Body of pancreas (tissue), 4 donors: ENCODE results near the gene NXF1. TPM values are rescaled to one million over a fixed set of nuclear protein-coding genes. Genes with fewer than 3 reads are reported as not detected.

Source experiments
- ATAC-seq: fragments of 150-250 bp; one replicate; pipeline ENCODE4 v1.9.1; 2016
- DNase-seq, 4 donors: peaks; one replicate each; pipeline ENCODE4 v3.0.0-alpha.2; 2019
- H3K27ac ChIP-seq, 4 donors: fragments of 200-600 bp; sonication (generic); 1 replicate in 3 of 4; 2 replicates in 1 of 4; pipeline versions ENCODE4 v1.5.1 to v1.6.1; 2016 to 2019; ENCODE audit warnings: mild to moderate bottlenecking in 1 of 4, mixed read lengths in 1 of 4, moderate library complexity in 1 of 4
- H3K27me3 ChIP-seq, 2 donors: fragments of 200-600 bp; sonication (generic); one replicate each; pipeline ENCODE4 v1.6.0; 2016; ENCODE audit warnings: mild to moderate bottlenecking in 1 of 2
- H3K36me3 ChIP-seq, 2 donors: fragments of 200-600 bp; sonication (generic); replicated peaks in 1 of 2; 2 replicates each; pipeline ENCODE4 v1.5.1; 2016; ENCODE audit warnings: low read depth in 2 of 2; ENCODE audit not compliant: insufficient read depth in 1 of 2
- H3K4me1 ChIP-seq: fragments of 200-600 bp; sonication (generic); one replicate; pipeline ENCODE4 v1.6.0; 2016
- H3K4me3 ChIP-seq, 2 donors: fragments of 200-600 bp; sonication (generic); 1 replicate in 1 of 2; 2 replicates in 1 of 2; pipeline ENCODE4 v1.5.1; 2016 to 2019
- H3K9me3 ChIP-seq, 3 donors: fragments of 200-600 bp; sonication (generic); 1 replicate in 2 of 3; 2 replicates in 1 of 3; pipeline ENCODE4 v1.5.1; 2016
- POLR2A ChIP-seq, 3 donors: fragments of 450-650 bp; IDR thresholded peaks; one replicate each; pipeline ENCODE4 v1.6.1; 2016; ENCODE audit warnings: antibody characterized with exemption in 3 of 3, mild to moderate bottlenecking in 2 of 3
- WGBS, 2 donors: methylation state at CpG; one replicate each; pipeline ENCODE4 v1.1.5; 2017; 5-methylcytosine and 5-hydroxymethylcytosine counted together
- intact Hi-C: fragments of 100-400 bp; cut with DNase I; formaldehyde crosslinking; loops from one replicate; pipeline ENCODE4 v1.15.1; 2023
- total RNA-seq, 2 donors: library from RNA; depleted of rRNA; stranded (reverse); fragments of >200 nt; gene quantifications; one replicate each; pipeline ENCODE4 v1.1.0, GENCODE V29; 2016
- TF ChIP-seq, protein P1 (sequence below), 7 experiments: fragments of 450-650 bp in 4 of 7; fragments of 200-600 bp in 3 of 7; sonication (generic) in 3 of 7; IDR thresholded peaks; one replicate each; pipeline ENCODE4 v1.5.1; 2016 to 2019; ENCODE audit warnings: antibody characterized with exemption in 7 of 7

Gene NXF1
- total RNA-seq, 2 donors from 2014 or later = 49.8 to 108 TPM

DNA sequence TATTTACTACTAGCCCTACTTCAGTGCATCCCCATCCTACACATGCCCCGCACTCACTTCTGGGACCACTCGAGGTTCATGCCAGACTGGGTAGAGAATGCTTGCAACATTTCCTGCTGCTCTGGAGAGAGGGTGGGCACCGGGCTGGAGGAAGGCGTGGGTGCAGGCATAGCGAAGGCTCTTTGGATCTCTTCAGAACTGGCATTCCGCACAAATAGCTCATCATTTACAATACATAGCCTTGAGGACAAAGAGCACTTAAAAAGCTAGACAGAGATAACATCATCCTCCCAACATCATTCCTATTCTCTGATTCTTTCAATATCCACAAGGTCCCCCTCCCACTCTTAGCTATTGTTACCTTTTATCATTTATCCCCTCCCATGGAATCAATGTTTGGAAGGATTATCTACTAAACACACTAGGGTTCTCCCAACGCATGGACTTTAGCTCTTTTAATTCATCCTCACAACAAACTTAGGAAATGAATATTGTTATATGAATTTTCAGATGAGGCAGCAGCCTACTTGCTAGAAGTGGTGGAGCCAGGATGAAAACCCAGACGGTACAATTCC is 11.0 kb downstream of the NXF1 start:
- no peaks in the 10 kb centered on the region for H3K27me3 ChIP-seq
- peaks cover 6 to 34% of the 10 kb centered on the region in 2 donors for H3K36me3 ChIP-seq
- 86 to 89% methylated on average over 8 of the region's 8 CpGs for WGBS, 2 donors
- H3K4me3 ChIP-seq = no peak overlapping the region
- DNase-seq (no peak), ATAC-seq (no peak)
- peaks cover 25% of the 10 kb centered on the region for H3K4me1 ChIP-seq
- intact Hi-C loops = no loop called here
- no peak overlapping the region for H3K27ac ChIP-seq
- TF ChIP-seq POLR2A (IDR thresholded peaks at IDR 0.05) = no peak
- no peaks in the 10 kb centered on the region for H3K9me3 ChIP-seq

DNA sequence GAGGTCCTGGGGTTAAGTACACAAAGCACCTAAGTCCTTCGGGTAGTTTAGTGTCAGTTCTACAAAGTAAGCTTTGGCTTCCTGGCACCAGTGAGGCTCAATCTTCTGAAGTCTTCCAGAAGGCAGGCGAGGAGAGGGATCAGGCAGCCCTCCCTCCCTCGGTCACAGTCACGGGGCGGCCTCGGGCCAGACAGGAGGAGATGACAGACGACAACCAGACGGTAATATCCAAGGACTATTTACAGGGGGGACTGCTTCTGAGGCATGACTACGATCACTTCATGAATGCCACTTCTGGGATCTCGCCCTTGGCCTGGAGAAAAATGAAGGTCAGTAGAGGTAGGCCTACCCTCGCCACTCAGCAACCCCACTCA is 13.1 kb downstream of the NXF1 start:
- 21 to 22% methylated on average over 10 to 11 of the region's 11 CpGs for WGBS, 2 donors
- intact Hi-C loops = no loop called here

DNA sequence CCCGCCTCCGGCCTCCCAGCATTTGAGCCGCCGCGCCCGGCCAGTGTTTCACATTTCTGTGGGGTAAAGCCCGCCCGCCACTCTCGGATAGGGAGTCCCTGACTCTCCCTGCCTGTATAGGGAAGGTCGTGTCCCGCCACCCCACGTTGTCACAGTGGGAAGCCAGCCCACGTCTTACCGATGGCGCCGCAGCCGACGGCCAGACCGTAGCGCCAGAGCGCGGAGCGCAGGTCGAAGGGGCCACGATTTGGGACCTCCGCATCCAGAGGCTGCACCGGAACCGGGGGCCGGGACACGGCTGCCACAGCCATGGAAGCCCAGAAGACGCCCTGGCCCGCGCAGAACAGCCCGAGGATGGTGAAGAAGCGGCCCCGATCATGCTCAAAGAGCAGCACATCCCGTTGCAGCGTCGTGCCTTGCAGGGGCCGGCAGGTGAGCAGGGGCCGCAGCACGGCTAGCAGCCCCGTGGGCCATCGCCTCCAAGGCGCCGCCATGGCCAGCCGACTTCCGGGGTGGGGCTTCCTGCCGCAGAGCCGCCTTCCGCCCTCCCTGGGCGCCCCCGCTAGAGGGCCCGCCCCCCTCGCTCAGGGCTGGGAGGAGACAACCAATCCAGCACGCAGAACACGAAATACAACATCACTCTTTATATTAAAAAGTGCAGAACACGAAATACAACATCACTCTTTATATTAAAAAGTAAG is 13.6 kb downstream of the NXF1 start, which contains the start of gene TMEM223:
TMEM223 (minus strand) TSS at position 506 of the 701 bp plus-strand sequence; CDS start at position 494, 12 bp downstream.
- H3K4me3 ChIP-seq = peak within 1 kb of the TSS; percentile 42 to 97
- DNase-seq (peak; percentile 84 to 87 (median 86)), ATAC-seq (peak; percentile 70)
- WGBS, 2 donors = 0% methylated on average over 2 to 50 of the region's 58 CpGs
- intact Hi-C loops = no loop called here
- TF ChIP-seq, protein P1, sequence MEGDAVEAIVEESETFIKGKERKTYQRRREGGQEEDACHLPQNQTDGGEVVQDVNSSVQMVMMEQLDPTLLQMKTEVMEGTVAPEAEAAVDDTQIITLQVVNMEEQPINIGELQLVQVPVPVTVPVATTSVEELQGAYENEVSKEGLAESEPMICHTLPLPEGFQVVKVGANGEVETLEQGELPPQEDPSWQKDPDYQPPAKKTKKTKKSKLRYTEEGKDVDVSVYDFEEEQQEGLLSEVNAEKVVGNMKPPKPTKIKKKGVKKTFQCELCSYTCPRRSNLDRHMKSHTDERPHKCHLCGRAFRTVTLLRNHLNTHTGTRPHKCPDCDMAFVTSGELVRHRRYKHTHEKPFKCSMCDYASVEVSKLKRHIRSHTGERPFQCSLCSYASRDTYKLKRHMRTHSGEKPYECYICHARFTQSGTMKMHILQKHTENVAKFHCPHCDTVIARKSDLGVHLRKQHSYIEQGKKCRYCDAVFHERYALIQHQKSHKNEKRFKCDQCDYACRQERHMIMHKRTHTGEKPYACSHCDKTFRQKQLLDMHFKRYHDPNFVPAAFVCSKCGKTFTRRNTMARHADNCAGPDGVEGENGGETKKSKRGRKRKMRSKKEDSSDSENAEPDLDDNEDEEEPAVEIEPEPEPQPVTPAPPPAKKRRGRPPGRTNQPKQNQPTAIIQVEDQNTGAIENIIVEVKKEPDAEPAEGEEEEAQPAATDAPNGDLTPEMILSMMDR (IDR thresholded peaks at IDR 0.05) = peak in 4 of 7 experiments; percentile 32 to 43 (median 38)
- peak; percentile 63 to 88 (median 84) for TF ChIP-seq POLR2A (IDR thresholded peaks at IDR 0.05)
- H3K27me3 ChIP-seq = no peaks in the 10 kb centered on the region
- no peaks in the 10 kb centered on the region for H3K9me3 ChIP-seq
- peak within 1 kb of the TSS; percentile 48 to 86 (median 72) for H3K27ac ChIP-seq
- H3K36me3 ChIP-seq = peaks cover 6 to 23% of the 10 kb centered on the region in 2 donors
- peaks cover 41% of the 10 kb centered on the region for H3K4me1 ChIP-seq

More for the DNA sequence above, 13.1 kb downstream of the NXF1 start:
- Histone ChIP-seq H3K36me3 (peaks cover 6 to 26% of the 10 kb centered on the region in 2 donors), H3K4me1 (peaks cover 41% of the 10 kb centered on the region), H3K27me3 (no peaks in the 10 kb centered on the region), H3K9me3 (no peaks in the 10 kb centered on the region), H3K27ac (peak overlapping the region; percentile 48 to 86 (median 72)), H3K4me3 (no peak overlapping the region)
- ATAC-seq = no peak
- TF ChIP-seq, protein P1 (IDR thresholded peaks at IDR 0.05) = no peak
- TF ChIP-seq POLR2A (IDR thresholded peaks at IDR 0.05) = no peak
- peak in 1 of 4 donors; percentile 24 for DNase-seq

DNA sequence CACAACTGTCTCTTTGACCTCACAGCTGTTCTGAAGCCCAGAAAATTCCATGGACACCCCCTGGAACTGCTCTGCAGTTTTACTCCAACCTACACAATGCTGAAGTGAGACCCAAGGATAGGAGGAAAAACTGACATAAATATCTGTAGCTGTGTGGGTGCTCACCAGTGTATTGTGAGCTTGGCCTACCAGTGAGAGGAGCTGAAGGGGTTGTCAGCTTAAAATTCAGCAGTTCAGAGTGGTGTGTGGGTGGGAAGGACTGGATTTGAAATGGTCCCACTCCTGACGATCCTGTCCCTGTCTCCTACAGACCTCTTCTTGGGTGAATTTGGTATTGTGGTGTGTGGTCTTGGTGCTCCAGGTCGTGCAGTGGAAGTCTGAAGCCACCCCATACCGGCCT is 15.7 kb downstream of the NXF1 start:
- H3K9me3 ChIP-seq = no peaks in the 10 kb centered on the region
- H3K4me1 ChIP-seq = peaks cover 52% of the 10 kb centered on the region
- TF ChIP-seq, protein P1 (IDR thresholded peaks at IDR 0.05) = no peak
- TF ChIP-seq POLR2A (IDR thresholded peaks at IDR 0.05) = no peak
- no peak overlapping the region for H3K4me3 ChIP-seq
- H3K27me3 ChIP-seq = no peaks in the 10 kb centered on the region
- DNase-seq (no peak), ATAC-seq (no peak)
- H3K36me3 ChIP-seq = peaks cover 5 to 6% of the 10 kb centered on the region in 2 donors
- intact Hi-C loops = no loop called here
- whole genome bisulfite sequencing, 2 donors = 66 to 83% methylated on average over 3 of the region's 3 CpGs
- H3K27ac ChIP-seq = peak overlapping the region in 1 of 4 donors; percentile 1

DNA sequence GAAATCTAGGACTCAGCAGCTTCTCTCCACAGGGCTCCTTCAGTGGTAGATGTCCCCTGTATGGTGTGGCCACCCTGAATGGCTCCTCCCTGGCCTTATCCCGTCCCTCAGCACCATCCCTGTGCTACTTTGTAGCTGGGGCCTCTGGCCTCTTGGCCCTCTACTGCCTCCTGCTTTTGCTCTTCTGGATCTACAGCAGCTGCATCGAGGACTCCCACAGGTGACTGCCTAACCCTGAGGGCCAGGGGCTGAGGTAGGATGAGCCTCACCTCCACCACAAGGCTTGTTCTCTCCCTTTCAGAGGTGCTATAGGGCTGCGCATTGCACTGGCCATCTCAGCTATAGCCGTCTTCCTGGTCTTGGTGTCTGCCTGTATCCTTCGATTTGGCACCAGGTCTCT is 16.2 kb downstream of the NXF1 start:
- ATAC-seq (no peak), DNase-seq (no peak)
- intact Hi-C loops = no loop called here
- WGBS, 2 donors = 45 to 83% methylated on average over 4 to 5 of the region's 5 CpGs
- Histone ChIP-seq H3K36me3 (peaks cover 2 to 4% of the 10 kb centered on the region in 2 donors), H3K4me3 (no peak overlapping the region), H3K9me3 (no peaks in the 10 kb centered on the region), H3K27me3 (no peaks in the 10 kb centered on the region), H3K4me1 (peaks cover 52% of the 10 kb centered on the region), H3K27ac (peak overlapping the region in 2 of 4 donors; percentile 1 to 98)
- no peak for TF ChIP-seq POLR2A (IDR thresholded peaks at IDR 0.05)
- TF ChIP-seq, protein P1 (IDR thresholded peaks at IDR 0.05) = no peak
